Inferior parietal cortex (tissue), 1 donor: ENCODE results near the gene DMRTA2.

Experiments
- DNase-seq: peaks from one replicate; pipeline ENCODE4 v3.0.0-alpha.2; 2016; ENCODE audit errors: extremely low spot score

DMRTA2 gene

DNA sequence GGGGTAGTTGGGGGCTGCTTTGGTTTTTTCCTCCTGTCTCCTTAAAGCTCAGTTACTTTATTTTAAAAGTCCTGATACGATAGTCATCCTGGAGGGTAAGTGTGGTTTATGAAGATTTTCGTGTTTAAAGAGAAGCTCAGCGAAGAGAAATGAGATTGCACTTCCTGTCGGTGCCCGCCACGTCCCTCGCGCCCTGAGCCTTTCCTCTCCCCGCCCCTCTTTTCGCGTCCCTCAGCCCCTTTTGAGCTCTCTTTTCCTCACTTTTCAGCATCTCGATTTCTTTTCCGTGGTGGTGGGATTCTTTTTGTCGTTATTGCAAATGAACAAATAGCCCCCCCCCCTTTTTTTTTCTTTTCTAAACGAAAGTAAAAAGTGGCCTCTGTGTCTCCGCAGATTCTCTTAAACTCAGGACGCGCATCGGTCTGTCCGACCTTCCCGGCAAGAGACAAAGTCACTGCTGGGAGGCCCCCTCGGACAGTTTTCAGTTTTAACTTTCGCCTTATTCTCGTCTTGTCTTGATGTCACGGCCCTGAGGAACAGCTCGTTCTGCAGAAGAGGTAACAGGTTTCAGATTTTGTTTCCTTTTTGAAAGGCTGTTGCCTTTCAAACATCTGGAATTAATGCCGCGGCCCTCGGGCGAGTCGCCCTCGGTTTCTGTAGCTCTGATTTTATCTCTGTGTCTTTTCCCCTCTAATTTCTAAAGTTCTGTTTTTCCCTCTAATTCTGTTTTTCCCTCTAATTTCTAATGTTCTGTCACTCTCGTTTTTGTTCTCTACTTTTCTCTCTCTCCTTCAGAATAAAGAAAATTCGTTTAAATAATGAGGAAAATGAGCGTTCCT is 1.0 kb upstream of the DMRTA2 start:
- no peak for DNase-seq

- no peak for DNase-seq
Measured at GRCh38 chr1:50423670-50424000, 392 bp upstream of the DMRTA2 start.

GRCh38 chr1:50422675-50422945 is 633 bp downstream of the DMRTA2 start:
- no peak for DNase-seq

- DNase-seq = no peak
Measured at GRCh38 chr1:50421768-50422674, 1.2 kb downstream of the DMRTA2 start.

- no peak for DNase-seq
Measured at GRCh38 chr1:50421366-50421748, 1.9 kb downstream of the DMRTA2 start.

- no peak for DNase-seq
Measured at GRCh38 chr1:50420689-50421365, 2.4 kb downstream of the DMRTA2 start.

DNA sequence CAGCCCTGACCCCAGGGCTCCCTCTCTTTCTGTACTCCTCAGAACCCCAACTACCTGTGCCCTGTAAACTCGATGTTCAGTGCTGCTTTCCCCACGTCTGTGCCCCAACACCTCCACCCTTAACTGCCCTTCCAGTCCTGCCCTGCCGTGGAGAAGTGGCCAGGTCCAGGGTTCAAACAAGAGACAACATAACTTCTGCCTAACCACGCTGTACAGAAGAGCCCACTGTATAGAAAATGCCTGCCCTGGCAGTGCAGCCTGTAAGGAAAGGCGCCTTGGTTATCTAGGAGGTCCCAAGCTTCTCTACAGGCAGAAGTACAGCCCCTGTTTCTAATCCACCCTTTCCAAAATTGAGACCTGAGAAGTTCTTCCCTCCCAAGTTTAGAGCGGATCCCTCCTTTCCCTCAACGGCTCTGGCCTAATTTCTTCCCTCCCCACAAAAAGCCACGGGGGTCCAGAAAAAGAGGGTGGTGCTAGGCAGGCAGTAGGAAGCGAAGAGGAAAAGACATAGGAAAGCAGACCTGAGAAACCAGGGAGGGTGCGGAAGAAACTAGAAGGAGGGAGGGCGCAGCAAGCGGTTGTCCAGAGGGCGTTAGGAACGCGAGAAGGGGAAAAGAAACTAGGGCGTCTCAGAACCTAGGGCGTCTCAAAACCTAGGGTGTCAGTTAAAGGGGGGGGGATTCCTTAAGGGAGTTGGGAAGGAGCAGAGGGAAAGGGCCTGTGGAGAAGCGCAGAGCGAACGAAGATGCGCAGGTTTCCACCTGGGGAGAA is 3.2 kb downstream of the DMRTA2 start:
- no peak for DNase-seq

GRCh38 chr1:50419192-50419906 is 3.9 kb downstream of the DMRTA2 start:
- DNase-seq = no peak

- no peak for DNase-seq
Measured at GRCh38 chr1:50418600-50419109, 4.6 kb downstream of the DMRTA2 start.

- DNase-seq = no peak
Measured at GRCh38 chr1:50417946-50418599, 5.2 kb downstream of the DMRTA2 start.

DNA sequence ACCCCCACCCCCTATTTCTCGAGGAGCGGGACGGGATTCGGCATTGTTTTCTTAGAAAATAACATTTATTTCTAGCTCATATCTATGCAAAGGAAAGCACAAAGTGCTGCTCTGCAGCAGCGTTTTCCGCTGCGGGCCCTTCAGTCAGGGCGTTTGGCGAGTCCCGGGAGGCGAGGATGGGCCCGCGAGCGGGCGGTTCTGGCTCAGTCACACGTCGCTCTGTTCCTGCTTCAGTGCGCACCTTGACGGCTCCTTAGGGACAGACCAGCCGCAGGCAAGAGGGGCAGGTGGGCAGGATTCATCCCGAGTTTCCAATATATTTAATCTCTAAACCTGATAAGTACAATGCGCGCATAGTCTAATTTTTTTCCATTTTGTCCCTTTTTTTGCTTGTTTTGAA is 5.7 kb downstream of the DMRTA2 start:
- DNase-seq = no peak

GRCh38 chr1:50416553-50417453 is 6.4 kb downstream of the DMRTA2 start:
- DNase-seq = no peak

DNA sequence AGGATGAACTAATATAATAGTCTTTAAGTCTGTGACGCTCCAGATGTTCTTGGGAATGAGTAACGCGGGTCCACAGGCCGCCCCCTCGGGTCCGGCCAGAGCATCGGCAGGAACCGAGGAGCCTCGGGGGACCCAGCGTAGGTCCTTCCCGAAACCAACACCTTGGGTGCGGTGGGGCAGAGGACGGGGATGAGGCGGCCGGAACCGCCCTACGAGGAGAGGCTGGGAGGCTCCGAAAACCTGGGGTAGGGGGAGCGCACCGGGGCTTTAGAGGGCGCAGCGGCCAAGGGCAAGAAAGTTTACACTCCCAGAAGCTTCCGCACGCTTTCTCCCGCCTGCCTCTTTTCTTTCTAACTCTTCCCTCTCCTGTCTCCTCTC is 7.1 kb downstream of the DMRTA2 start:
- no peak for DNase-seq

- no peak for DNase-seq
Measured at GRCh38 chr1:50415235-50416149, 7.8 kb downstream of the DMRTA2 start.

GRCh38 chr1:50414853-50415234 is 8.4 kb downstream of the DMRTA2 start:
- DNase-seq = no peak

DNA sequence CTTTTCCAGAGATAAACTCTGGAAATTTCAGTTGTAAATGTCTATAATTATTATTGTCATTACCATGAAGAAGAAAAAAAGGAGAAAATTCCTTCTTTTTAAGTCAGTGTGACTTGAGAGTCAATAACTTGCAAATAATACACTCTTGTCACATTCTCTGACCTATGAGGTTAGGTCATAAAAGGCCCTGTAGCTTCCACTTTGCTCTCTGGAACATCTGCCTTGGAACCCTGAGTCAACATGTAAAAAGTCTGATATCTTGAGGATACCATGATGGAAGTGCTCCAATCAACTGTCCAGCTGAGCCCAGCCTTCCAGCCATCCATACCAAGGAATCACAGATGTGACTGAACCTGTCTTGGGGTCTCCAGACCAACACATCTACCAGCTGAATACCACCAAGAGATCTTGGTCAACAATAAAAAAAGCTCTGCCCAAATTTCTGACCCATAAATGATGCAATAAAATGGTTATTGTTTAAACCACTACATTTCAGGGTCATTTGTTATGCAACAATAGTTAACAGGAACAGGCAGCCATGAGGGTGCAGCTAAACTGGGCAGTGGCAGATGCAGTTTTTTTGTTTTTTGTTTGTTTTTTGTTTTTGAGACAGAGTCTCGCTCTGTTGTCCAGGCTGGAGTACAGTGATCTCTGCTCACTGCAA is 10.3 kb downstream of the DMRTA2 start:
- DNase-seq = no peak

DNA sequence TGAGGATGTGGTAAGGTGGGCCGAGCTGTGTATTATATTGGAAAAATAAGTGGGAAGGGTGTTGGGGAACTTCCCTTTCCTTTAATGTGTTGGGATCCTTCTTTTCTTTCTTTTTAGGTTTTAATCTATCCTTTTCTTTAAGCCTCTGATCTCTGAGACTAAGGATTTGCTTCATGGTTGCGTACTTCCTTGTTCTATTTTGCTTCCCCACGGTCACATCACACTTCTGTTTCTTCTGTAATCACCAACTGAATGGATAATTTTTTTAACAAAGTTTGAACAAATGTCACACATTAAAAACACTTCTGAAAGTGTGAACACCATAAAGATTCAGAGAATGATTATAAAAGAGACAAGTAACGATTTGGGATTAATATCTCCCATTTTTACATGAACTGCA is 17.4 kb downstream of the DMRTA2 start:
- no peak for DNase-seq
